Measurements from ENCODE around the gene CLEC16A.

CLEC16A gene

DNA sequence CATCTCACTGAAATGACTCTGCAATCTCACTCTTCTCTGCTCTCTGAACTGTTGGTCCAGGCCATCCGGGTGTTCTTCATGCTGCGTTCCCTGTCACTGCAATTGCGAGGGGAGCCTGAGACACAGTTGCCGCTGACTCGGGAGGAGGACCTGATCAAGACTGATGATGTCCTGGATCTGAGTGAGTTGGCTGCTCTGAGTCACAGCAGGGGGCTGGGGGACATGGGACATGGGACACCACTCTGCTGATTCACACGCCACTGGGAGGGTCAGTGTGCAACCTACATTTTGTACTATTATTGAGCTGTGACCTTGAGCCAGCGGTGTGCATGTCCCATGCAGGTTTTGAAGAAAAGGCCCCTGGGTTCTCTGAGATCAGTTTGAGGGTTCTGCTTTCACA, 116.5 kb downstream of the CLEC16A start:
- no peak for DNase-seq (ENCODE audit: low read depth)

DNA sequence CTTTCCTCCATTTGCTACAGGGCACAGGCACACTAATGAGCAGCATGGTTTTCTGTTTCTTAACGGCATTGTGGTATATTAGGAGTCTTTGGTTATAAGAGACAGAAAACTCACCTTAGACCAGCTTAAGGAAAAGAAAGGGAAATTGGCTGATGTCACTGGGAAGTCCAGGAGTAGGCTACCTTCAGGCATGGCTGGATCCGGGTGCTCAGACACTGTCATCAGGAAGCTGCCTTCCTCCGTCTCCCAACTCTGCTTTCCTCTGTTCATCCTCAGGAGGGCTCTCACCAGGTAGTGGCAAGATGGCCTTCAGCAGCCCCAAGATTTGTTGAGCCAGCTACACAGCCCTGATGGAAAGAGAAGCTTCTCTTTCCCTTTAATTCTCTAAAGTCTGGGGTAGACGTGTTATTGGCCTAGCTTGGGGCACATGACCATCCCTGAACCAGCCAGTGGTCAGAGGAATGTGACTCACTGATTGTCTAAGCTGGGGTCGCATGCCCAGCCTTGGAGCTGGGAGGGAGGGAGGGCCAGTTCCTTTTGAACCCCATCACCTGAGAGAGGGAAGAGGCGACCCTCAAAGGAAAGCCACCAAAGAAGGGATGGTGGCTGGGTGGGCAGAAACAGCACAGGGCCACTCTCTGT, 117.4 kb downstream of the CLEC16A start:
- no peak for DNase-seq (ENCODE audit: low read depth)

DNA sequence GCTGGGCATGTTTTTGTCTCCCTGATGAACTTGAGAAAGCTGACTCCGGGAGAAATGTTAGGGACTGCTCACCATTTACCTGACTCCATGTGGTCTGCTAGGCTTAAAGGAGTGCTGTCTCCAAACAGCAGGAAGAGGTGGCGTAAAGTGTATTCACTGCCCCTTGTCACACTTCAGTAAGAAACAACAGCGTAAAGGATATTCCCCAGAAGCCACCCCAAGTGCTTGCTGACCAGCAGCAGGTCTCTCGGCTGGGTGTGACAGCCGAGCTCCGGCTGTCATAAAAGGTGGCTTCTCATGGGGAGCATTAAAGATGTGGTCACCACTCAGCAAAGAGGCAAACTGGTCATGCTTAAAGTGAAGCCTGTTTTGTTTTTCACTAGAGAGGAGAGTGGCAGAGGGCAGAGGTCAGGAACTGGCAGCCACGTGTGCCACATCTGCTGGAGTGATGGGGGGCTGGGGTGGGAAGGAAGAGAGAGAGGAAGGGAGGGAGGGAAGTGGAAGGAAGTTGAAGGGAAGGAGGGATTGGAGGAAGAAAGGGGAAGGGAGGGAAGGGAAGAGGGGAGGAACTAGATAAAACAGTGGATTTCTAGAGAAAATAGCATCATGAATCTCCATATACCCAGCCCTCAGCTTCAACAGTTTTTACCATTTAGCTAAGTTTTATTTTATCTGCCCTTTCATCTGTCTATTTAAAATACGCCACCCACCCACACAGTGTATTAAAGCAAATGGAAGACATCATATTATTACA, 119.3 kb downstream of the CLEC16A start:
- no peak for DNase-seq (ENCODE audit: low read depth)

DNA sequence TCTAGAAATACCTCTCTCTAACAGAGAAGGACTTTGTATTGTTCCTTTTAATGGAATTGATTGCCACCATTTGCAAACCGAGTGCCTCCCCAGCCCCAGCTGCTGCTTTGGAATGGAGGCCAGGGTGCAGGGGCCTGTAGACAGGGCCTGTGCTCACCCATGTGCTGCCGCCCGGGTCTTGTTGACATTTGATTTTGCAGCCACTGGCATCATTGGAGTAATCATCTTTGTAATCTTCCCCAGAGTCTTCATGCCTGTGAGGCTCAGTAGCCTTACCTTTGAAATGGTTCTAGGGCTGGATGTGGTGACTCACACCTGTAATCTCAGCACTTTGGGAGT, 119.8 kb downstream of the CLEC16A start:
- DNase-seq (ENCODE audit: low read depth), result no peak

DNA sequence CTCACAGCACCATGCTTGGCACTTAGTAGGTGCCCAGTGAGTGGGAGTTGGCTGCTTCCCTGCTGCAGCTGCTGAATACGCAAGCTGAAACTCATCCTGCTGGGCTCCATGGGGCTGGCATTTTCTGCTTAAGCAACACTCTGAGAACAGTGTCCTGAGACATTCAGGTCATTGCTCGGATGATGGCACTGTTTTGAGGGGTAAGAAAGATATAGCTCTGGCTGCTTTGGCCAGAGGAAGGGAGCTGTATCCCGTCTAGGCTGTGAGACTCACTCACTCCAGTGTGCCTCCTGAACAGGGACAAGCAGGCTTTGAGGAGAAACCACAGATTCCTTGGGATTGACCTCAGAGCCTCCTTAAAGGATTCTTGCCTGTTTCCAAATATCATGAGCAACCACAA, 120.5 kb downstream of the CLEC16A start:
- DNase-seq (ENCODE audit: low read depth), result no peak

DNA sequence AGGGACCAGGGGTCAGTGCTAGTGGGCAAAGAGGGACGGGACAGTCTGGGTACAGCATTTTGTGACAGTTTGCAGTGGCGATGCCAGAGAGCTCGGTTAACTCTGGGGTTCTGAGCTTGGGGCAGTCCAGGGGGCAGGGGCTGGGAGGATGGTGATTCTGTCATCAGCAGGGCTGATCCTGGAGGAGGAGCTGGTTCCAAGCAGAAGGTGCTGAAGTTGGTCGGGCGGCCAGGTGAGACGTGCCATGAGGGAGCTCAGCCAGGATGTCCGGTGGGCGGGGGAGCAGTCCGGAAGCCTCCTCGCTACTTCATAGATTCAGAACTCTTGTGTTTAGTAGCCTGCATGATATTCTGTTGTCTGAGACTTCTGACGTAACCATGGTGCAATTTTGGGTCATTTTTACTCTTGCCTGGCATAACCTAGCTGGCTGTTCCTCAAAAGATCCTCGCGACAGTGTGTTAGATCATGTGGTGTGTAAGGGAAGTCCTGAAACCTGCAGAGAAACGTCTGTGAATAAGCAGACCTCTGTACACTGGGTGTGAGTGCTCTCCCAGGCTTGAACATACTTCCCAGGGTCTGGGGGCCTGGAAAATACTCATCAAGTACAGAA, 122.0 kb downstream of the CLEC16A start:
- no peak for DNase-seq (ENCODE audit: low read depth)

DNA sequence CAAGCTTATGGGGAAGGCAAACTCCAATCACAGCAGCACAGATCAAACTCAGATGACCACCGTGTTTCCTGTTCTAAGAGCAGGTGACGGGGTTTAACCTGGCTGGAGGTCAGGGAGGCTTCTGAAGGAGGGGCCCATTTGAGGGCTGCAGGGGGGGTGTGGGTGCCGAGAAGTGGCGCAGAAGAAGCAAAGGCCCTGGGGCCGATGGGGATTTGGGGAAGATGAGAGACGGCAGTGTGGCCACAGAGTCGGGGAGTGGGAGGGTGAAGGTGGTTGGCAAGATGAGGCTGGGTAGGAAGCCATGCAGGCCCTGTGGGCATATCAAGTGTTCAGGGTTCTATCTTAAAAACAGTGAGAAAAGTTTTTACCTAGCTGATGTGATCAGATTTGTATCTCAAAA, 122.9 kb downstream of the CLEC16A start:
- DNase-seq (ENCODE audit: low read depth), result no peak

DNA sequence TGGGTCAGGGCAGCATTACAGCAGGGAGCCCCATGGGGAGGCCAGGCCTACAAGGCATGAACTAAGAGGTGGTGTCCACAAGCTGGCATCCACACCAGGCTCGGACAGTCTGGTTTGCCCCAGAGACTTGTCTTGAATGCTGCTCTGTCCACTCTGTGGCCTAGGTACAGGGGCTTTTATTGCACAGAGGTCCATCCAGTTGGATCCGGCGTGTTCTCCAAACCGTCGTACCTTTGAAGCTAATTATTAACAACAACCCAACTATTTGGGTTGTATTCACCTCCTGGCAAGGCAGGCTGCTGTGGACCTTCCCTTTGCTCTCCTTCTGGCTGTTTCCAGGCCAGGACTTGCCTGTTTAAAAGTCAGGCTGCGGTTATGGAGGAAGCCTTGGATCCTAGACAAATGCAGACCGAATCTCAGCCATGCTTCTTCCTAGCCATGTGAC, 123.4 kb downstream of the CLEC16A start:
- DNase-seq (ENCODE audit: low read depth), result no peak

DNA sequence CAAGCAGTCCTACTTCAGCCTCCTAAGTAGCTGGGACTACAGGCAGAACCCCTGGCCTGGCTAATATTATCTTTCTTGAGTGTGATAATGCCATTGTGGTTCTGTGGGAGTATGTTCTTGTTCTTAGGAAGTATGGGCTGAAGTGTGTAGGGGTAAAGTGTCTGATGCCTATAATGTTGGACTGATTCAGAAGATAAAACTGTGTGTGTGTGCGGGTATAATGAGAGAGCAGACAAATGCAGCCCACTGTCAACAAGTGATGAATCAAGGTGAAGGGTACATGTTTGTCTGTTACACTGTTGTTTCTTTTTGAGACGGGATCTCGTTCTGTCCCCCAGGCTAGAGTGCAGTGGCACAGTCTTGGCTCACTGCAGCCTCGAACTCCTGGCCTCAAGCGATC, 127.5 kb downstream of the CLEC16A start:
- DNase-seq (ENCODE audit: low read depth), result no peak

DNA sequence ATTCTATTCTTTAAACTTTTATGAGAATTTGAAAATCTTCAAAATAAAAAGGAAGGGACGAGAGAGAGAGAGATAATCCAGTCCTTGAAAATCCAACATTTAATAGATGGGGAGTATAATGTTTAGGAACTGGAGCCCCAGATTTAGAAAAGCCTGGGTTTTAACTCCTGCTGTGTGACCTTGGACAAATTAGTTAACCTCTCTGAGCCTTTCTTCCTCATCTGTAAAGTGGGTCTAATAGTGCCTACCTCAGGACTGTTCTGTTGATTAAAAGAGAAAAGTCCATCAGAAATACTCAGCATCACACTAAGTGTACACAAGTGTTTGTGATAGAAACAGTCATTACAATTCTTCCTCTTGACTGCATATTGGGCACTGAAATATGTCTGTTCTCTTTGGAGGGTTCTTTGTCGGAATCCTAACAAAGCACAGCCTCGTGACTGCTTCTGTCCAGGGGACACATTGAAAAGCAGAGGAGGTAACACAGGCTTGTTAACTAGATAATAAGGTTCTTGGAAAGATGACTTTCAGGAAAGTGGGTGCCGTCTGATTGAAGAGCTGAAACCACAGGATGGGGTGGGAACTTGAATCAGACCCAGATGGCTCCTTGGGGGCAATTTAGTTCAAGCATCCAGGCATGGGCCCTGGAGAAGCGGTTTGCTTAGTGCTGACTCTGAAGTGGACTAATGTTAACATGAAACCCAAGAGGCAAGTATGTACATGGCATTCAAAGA, 128.2 kb downstream of the CLEC16A start:
- DNase-seq (ENCODE audit: low read depth), result no peak

DNA sequence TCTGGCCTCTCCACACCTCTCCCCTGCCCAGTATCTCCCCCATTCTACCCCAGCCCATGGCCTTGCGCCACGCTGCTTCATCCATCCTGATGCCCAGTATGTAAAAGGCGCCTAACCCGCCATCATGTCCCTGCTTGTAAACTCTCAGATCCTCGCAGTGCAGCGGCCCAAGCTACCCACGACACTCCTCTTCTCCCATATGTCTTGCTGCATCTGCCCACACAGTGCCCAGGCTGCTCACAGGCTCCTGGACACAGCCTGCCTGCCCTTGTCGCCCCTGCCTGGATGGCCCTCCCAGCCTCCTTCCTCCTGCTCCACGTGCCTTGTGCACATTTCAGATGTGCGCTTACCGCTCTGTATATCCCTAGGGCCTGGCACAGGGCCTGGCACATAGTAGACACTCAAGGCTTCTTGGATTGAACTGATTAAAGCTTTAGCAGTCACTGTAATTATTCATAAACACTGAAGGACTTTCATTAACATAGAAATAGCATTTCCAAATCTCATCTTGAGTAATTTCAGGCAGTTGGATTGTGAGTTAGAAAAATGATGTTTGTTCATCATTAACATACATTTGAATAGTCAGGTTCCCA, 129.1 kb downstream of the CLEC16A start:
- no peak for DNase-seq (ENCODE audit: low read depth)

DNA sequence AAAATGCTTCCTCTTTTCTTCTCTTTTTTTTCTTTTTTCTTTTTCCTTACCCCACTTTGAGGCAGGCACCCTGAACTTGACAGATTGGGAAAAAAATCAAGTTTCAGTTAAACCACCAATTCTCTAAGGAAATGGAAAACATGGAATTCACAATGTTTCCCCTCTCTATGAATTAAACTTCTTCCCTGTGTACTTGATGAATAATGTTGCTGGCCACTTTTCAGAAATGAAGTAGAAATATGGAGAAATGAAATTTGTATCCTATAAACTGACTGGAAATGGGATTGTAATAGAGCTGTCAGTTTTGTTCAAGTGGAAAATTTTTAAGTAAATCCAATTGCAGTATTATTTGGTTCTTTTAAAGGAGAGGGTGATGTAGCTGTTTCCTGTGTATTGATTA, 129.8 kb downstream of the CLEC16A start:
- no peak for DNase-seq (ENCODE audit: low read depth)

DNA sequence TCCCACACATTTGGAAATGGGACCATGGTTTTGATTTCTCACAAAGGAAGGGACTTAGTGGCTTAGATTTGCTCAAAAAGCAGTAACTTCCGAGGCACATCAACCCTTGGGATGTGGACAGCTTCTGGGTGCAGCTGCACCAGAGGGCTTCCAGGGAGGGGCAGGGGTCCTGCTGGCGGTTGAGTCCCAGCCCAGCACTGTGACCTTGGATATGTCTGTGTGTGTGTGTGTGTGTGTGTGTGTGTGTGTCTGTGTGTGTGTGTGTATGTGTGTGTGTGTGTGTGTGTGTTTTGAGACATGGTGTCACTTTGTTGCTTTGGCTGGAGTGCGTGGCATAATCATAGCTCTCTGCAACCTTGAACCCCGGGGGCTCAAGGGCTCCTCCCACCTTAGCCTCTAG, 130.8 kb downstream of the CLEC16A start:
- no peak for DNase-seq (ENCODE audit: low read depth)

DNA sequence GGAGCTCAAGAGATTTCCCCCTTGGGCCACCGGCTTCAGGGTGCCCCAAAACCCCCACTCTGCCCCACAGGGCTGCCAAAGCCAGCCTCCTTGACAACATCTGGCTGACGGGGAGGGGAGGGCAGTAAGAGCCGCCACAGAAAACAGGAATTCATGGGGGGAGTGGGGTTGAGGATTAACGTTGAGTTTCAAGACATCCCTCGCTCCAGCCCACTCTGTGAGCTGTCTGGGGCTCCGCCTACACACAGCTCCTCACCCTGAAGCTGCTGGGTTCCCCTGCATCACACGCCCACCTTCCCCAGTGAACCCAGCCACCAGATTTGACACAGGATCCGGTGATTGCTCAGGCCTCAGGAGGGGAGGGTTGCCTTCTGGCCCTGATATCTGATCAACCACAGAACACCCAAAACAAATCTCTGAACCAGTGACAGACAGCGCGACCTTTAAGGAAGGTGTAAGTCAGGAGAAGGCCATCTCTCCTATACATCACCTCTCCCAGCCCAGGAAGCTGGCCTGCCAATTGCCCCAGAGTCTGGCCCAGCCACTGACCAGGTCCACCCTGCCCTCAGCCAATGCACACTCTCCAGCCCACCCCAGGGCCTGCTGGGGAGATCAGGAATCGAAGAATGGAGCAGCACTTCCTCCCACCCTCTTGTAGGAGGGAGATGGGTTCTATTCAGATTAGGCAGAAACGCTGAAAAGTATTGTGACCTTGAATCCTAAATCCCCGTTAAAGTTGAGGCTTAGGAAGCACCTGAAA, 132.1 kb downstream of the CLEC16A start:
- peak; percentile 79 for DNase-seq (ENCODE audit: low read depth)

DNA sequence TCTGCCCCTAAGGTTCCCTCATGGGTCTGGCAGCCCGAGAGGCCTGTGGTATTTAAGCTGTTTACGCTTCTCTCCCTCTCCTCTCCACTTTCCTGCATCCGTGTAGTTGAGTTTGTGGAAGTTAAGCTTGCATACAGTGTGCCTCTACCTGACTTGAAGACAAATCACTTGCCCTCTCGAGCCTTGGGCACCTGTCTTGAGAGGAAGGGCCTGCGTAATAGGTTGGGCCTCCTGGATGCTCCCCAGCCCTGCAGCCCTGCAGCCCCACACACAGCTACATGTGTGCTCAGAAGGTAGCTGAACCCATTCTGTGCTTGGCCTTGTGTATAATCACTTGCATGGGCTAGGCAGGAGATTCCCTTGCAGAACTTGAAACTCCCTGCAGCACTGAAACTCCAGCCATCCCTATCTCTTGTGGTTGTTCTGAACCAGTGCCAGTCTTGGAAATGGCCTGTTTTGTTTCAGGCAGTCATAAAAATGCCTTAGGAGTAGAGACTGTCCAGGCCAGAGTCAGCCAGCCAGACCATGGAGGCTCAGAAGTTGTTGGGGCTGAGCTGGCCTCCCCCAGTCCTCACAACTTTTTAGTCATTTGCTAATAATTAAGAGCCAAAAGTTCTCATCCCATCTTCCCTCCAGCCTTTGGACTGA, 134.6 kb downstream of the CLEC16A start:
- no peak for DNase-seq (ENCODE audit: low read depth)

DNA sequence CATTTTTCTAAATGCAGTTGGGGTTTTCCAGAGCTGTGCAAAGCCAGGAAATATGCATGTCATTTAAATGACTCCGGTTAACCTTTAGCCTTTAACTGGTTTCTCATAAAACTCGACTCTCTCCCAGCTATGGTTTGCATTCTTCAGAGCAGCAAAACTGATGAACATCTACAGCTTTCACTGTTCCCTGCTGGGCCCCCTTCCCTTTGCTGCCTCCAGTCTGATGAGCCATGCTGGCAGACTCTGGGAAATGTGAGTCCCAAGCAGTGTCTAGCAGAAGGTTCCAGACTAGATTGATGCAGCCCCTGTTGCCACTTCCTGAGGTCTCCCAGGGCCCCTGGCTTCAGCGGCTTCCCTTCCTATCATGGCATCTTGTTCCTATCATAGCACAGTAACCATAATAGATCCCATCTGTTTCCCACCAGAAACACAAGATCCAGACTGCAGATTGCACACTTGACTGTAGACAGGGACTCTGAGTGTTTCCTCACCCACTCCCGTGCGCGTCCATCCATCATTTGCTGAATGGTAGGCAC, 135.4 kb downstream of the CLEC16A start:
- DNase-seq (ENCODE audit: low read depth), result no peak

DNA sequence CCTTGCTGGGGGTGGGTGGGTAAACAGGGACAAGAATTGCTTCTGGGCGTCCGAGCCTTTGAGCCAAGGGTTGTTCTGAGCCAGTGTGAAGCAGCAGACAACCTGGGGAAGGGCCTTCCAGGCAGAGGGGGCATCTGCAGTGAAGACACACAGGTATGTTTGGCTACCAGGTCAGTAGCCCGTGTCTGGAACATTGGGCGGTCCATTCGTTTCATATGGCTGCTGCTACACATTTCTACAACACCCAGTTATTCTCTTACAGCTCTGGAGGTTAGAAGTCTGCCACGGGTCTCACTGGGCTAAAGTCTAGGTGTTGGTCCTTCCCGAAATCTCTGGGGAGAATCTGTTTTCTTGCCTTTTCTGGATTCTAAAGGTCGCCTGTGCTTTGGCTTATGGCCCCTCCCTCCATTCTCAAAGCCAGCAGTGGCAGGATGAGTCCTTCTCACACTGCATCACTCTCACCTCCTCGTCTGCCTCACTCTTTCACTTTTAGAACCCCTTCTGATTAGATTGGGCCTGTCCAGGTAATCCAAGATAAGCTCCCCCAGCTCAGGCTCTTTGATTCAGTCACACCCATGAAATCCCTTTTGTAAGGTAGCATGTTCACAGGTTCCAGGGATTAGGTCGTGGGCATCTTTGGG, 136.1 kb downstream of the CLEC16A start:
- DNase-seq (ENCODE audit: low read depth), result no peak

DNA sequence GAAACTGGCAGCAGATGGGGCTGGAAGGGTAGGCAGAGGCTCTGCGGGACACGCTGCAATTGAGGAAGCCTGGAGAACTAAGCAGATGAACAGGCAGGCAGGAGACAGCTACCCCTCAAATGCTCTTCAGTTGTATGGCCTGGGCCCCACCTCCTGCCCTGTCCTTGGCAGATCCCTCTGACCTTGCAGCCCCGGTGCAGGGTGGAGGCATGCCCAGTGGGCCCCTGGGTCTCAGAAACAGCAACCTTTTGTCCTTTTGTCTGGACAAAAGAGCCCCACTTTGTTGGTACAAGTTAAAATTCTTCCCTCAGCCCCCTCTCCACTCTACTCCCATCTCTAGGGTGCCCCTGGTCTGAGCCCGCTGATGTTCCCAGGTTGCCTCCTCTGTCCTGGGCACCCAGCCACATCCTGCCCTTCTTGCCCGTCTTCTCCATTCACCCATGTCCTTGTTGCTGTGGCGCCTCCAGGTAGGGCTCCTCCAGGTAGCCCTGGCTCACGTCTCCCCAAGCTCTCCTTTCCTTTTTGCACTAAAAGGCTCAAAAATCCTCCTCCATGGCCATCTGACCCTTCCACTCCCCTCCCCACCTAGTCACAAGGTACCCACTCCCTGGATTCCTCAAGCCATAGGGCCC, 136.8 kb downstream of the CLEC16A start:
- no peak for DNase-seq (ENCODE audit: low read depth)

DNA sequence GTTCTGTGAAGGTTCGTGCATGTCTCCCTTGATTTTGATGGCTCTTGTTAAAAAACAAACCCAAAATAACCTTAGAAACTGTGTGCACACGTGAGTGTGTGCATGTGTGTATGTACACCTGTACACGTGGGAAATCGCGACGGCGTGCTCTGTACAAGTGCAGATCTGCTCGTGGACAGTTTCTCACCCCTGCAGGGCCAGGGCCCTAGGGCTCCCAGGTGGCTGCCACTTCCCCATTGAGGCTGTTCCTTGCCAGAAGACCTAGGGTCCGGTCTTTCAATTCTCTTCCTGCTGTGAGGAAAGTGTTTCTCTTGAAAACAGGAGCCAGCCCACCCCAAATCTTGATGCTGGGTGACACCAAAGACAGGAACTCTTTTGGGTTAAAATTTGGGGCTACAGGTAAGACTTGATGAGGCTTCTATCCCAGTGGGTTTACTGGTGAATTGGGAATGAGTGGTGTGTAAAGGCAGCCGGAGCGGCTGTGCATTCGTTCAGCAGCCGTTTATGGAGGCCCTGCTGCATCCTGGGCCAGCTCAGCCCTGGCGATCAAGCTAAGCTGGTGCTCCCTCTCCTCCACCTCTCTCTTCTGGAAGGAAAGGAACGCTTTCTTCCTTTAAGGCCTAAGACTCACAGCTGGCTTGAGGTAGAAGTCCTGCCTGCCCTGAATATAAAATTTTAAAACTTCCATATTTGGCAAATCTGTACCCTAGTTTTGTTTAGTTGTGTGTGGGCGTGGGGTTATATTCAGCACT, 137.9 kb downstream of the CLEC16A start:
- DNase-seq (ENCODE audit: low read depth), result no peak
